ENCODE data around the gene MAD2L2. TPM values are rescaled to one million over a fixed set of nuclear protein-coding genes. Genes with fewer than 3 reads are reported as not detected.

MAD2L2 gene
- total and polyA plus RNA-seq, 4 experiments from 2014 or later: 20.7 to 55.1 (median 37.1) TPM

DNA sequence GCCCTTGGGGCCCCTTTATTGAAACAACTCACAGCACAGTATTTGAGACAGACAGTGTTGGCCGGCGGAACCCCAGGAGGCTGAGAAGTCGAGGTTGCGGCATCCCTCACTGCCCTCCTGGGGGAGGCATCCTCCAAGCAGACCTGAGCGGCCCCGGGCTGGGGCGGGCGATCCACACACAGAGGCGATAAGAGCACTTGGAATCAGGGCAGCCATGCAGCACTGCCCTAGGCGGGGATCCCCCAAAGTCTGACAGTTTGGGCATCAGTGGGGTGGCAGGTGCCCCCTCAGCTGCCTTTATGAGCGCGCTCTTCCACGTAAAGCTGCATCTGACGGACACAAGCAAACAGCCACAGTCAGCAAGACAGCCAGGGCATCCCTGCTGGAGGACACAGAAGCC, 6.5 kb downstream of the MAD2L2 start:
- no peak for DNase-seq
- H3K27me3 ChIP-seq (ENCODE audit: insufficient read depth, low read length): no peaks in the 10 kb centered on the region
- POLR2A ChIA-PET (ENCODE audit: partially characterized antibody): no interaction called here

DNA sequence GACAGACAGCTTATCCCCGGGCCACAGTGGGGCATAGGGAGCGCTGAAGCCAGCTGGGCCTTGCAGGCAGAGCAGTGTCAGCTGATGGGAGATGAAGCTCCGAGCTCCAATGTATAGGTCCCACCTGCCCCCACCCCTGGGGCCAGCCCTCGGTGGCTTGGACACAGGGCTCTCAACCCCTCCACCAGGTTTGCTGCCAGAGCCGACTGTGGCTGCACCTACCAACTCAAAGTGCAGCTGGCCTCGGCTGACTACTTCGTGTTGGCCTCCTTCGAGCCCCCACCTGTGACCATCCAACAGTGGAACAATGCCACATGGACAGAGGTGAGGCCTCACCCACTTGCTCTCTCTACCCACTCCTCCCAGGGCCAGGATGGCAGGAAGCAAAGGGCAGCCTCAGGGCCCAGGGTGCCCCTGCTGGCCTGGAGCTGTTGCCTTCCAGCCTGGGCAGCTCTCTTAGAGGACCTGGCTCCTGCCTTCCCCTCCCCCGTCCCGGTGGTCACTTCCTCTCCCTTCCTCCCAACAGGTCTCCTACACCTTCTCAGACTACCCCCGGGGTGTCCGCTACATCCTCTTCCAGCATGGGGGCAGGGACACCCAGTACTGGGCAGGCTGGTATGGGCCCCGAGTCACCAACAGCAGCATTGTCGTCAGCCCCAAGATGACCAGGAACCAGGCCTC, 7.7 kb downstream of the MAD2L2 start:
- Histone ChIP-seq H3K4me1 (ENCODE audit: insufficient read depth, low read length) (peaks cover under 1% of the 10 kb centered on the region), H3K9me3 (ENCODE audit: control insufficient read depth in 1 of 2, low read length in 2 of 2) (no peaks in the 10 kb centered on the region), H3K27ac (ENCODE audit: low read depth, low read length) (no peak overlapping the region), H3K36me3 (ENCODE audit: insufficient read depth, low read length) (peaks cover 20% of the 10 kb centered on the region), H3K4me3 (ENCODE audit: low read length in 2 of 2) (no peak overlapping the region), H3K27me3 (ENCODE audit: insufficient read depth, low read length) (no peaks in the 10 kb centered on the region)
- Mint-ChIP-seq H3K4me3 (no peak overlapping the region), H3K36me3 (peaks cover 0 to 27% of the 10 kb centered on the region in 2 donors), H3K27me3 (no peaks in the 10 kb centered on the region), H3K4me1 (peaks cover 0 to 2% (median 0%) of the 10 kb centered on the region in 4 donors), H3K9me3 (no peaks in the 10 kb centered on the region), H3K27ac (peak overlapping the region in 1 of 7 donors; percentile 30)
- intact Hi-C loops (cut with micrococcal nuclease): no loop called here
- POLR2A ChIA-PET (ENCODE audit: partially characterized antibody): interaction anchor here (0.8 to 1.1 kb wide), 4 partner anchors 9 to 99 kb away, joined by 3 read pairs; no protein-coding TSS in a partner anchor
- CTCF ChIA-PET (ENCODE audit: partially characterized antibody): interaction anchor here (1.2 to 4.5 kb wide), 2 partner anchors 9 to 23 kb away, joined by 5 to 24 read pairs; partner anchors contain the start of gene FBXO6
- no peak for DNase-seq

More for the DNA sequence above, 6.5 kb downstream of the MAD2L2 start:
- no peaks in the 10 kb centered on the region for H3K27me3 Mint-ChIP-seq
- CTCF ChIA-PET (ENCODE audit: partially characterized antibody): interaction anchor here (4.5 kb wide), 1 partner anchor 10 kb away, joined by 24 read pairs; the partner anchor contains the start of gene FBXO6
- peak overlapping the region in 1 of 7 donors; percentile 18 for H3K27ac Mint-ChIP-seq
- H3K4me1 ChIP-seq (ENCODE audit: insufficient read depth, low read length): peaks cover 5% of the 10 kb centered on the region
- no peak overlapping the region for H3K4me3 ChIP-seq (ENCODE audit: low read length in 2 of 2)
- no peak overlapping the region for H3K4me3 Mint-ChIP-seq
- peaks cover 5 to 10% (median 9%) of the 10 kb centered on the region in 4 donors for H3K4me1 Mint-ChIP-seq
- H3K9me3 Mint-ChIP-seq: no peaks in the 10 kb centered on the region
- no peak overlapping the region for H3K27ac ChIP-seq (ENCODE audit: low read depth, low read length)
- peaks cover 0 to 25% of the 10 kb centered on the region in 2 donors for H3K36me3 Mint-ChIP-seq
- intact Hi-C loops (cut with micrococcal nuclease): no loop called here
- H3K9me3 ChIP-seq (ENCODE audit: control insufficient read depth in 1 of 2, low read length in 2 of 2): no peaks in the 10 kb centered on the region
- H3K36me3 ChIP-seq (ENCODE audit: insufficient read depth, low read length): peaks cover 20% of the 10 kb centered on the region

DNA sequence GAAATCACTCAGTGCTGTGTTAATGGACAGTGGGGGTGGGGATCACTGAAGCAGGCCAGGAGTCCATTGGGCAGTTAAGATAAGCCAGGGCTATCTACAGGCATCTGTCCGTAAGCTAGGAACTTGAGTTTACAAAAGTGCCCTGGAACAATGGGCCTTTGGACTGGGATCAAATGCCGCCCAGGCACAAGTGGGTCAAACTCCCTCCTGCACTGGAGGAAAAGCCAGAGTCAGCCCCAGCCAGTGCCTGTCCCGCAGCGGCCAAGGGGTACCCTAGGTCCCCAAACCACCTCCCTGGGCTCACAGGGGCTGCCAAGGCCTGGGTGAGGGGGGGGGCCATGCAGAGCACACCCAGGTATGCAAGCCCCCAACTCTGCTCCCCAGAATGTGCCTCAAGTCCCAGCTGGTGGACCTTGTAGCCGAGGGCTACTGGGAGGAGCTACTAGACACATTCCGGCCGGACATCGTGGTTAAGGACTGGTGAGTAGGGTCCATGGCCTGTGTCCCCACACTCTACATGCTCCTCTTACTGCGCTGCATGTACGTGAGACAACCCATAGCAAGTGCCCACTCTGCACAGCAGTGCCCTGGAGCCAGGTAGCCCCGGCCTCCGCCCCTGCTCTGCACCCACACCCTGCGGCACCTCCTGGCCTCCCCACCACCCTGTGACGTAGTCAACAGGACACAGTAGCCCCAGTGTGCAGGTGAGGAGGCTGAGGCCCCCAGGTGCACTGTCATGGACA, 9.2 kb downstream of the MAD2L2 start:
- intact Hi-C loops (cut with micrococcal nuclease): no loop called here
- POLR2A ChIA-PET (ENCODE audit: partially characterized antibody): no interaction called here

GRCh38 chr1:11671205-11671543, 9.8 kb downstream of the MAD2L2 start:
- no peak for DNase-seq
- peaks cover 0 to 2% (median 0%) of the 10 kb centered on the region in 4 donors for H3K4me1 Mint-ChIP-seq
- POLR2A ChIA-PET (ENCODE audit: partially characterized antibody): no interaction called here
- intact Hi-C loops (cut with micrococcal nuclease): no loop called here
- Histone ChIP-seq H3K4me3 (ENCODE audit: low read length in 2 of 2) (no peak overlapping the region), H3K27ac (ENCODE audit: low read depth, low read length) (no peak overlapping the region), H3K9me3 (ENCODE audit: control insufficient read depth in 1 of 2, low read length in 2 of 2) (no peaks in the 10 kb centered on the region), H3K4me1 (ENCODE audit: insufficient read depth, low read length) (no peaks in the 10 kb centered on the region), H3K36me3 (ENCODE audit: insufficient read depth, low read length) (peaks cover 16% of the 10 kb centered on the region), H3K27me3 (ENCODE audit: insufficient read depth, low read length) (no peaks in the 10 kb centered on the region)
- H3K9me3 Mint-ChIP-seq: no peaks in the 10 kb centered on the region
- H3K27ac Mint-ChIP-seq: no peak overlapping the region
- CTCF ChIA-PET (ENCODE audit: partially characterized antibody): no interaction called here
- no peak overlapping the region for H3K4me3 Mint-ChIP-seq
- no peaks in the 10 kb centered on the region for H3K27me3 Mint-ChIP-seq
- H3K36me3 Mint-ChIP-seq: peaks cover 0 to 27% of the 10 kb centered on the region in 2 donors

More for the DNA sequence above, 9.2 kb downstream of the MAD2L2 start:
- no peak overlapping the region for H3K27ac ChIP-seq (ENCODE audit: low read depth, low read length)
- no peaks in the 10 kb centered on the region for H3K9me3 ChIP-seq (ENCODE audit: control insufficient read depth in 1 of 2, low read length in 2 of 2)
- DNase-seq: no peak
- H3K27me3 Mint-ChIP-seq: no peaks in the 10 kb centered on the region
- H3K4me3 ChIP-seq (ENCODE audit: low read length in 2 of 2): no peak overlapping the region
- H3K4me3 Mint-ChIP-seq: no peak overlapping the region
- no peak overlapping the region for H3K27ac Mint-ChIP-seq
- H3K9me3 Mint-ChIP-seq: no peaks in the 10 kb centered on the region
- peaks cover 0 to 2% (median 0%) of the 10 kb centered on the region in 4 donors for H3K4me1 Mint-ChIP-seq
- H3K4me1 ChIP-seq (ENCODE audit: insufficient read depth, low read length): no peaks in the 10 kb centered on the region
- no peaks in the 10 kb centered on the region for H3K27me3 ChIP-seq (ENCODE audit: insufficient read depth, low read length)
- peaks cover 16% of the 10 kb centered on the region for H3K36me3 ChIP-seq (ENCODE audit: insufficient read depth, low read length)
- CTCF ChIA-PET (ENCODE audit: partially characterized antibody): interaction anchor here (4.5 kb wide), 1 partner anchor 7 kb away, joined by 24 read pairs; the partner anchor contains the start of gene FBXO6
- peaks cover 0 to 27% of the 10 kb centered on the region in 2 donors for H3K36me3 Mint-ChIP-seq

DNA sequence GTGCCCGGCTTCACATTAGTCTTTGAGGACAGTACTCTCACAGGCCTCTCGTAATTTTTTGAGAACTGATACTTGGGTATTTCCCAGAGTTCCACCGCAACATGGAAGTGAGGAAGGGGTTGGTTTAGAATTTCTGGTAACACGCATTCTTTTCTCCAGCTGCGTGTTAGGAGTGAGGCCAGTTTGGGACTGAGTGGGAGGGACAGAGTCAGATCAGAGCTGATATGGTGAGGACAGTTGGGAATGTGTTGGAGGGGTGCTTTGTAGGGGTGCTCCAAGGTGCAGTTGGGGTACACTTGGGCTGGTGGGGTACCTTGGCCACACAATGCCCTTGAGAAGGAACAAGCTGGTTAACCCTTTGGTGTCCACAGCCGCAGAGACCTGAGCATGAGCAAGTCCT, 10.2 kb downstream of the MAD2L2 start:
- H3K36me3 ChIP-seq (ENCODE audit: insufficient read depth, low read length): peaks cover 13% of the 10 kb centered on the region
- ChIA-PET POLR2A (ENCODE audit: partially characterized antibody) (no interaction called here), CTCF (ENCODE audit: partially characterized antibody) (no interaction called here)
- H3K36me3 Mint-ChIP-seq: peaks cover 0 to 26% of the 10 kb centered on the region in 2 donors
- H3K27ac Mint-ChIP-seq: no peak overlapping the region
- H3K4me1 Mint-ChIP-seq: peaks cover 0 to 2% (median 0%) of the 10 kb centered on the region in 4 donors
- H3K27me3 ChIP-seq (ENCODE audit: insufficient read depth, low read length): no peaks in the 10 kb centered on the region
- intact Hi-C loops (cut with micrococcal nuclease): no loop called here
- H3K27me3 Mint-ChIP-seq: no peaks in the 10 kb centered on the region
- H3K9me3 ChIP-seq (ENCODE audit: control insufficient read depth in 1 of 2, low read length in 2 of 2): no peaks in the 10 kb centered on the region
- H3K4me3 ChIP-seq (ENCODE audit: low read length in 2 of 2): no peak overlapping the region
- H3K4me1 ChIP-seq (ENCODE audit: insufficient read depth, low read length): no peaks in the 10 kb centered on the region
- H3K27ac ChIP-seq (ENCODE audit: low read depth, low read length): no peak overlapping the region
- no peaks in the 10 kb centered on the region for H3K9me3 Mint-ChIP-seq
- H3K4me3 Mint-ChIP-seq: no peak overlapping the region
- DNase-seq: no peak

- Mint-ChIP-seq H3K36me3 (peaks cover 0 to 10% of the 10 kb centered on the region in 2 donors), H3K27me3 (no peaks in the 10 kb centered on the region), H3K9me3 (no peaks in the 10 kb centered on the region), H3K27ac (no peak overlapping the region), H3K4me1 (peaks cover 0 to 2% (median 0%) of the 10 kb centered on the region in 4 donors), H3K4me3 (peak overlapping the region in 1 of 8 donors; percentile 52)
- Histone ChIP-seq H3K27ac (ENCODE audit: low read depth, low read length) (no peak overlapping the region), H3K27me3 (ENCODE audit: insufficient read depth, low read length) (no peaks in the 10 kb centered on the region), H3K4me3 (ENCODE audit: low read length in 2 of 2) (no peak overlapping the region), H3K4me1 (ENCODE audit: insufficient read depth, low read length) (peaks cover 4% of the 10 kb centered on the region), H3K36me3 (ENCODE audit: insufficient read depth, low read length) (peaks cover 7% of the 10 kb centered on the region), H3K9me3 (ENCODE audit: control insufficient read depth in 1 of 2, low read length in 2 of 2) (no peaks in the 10 kb centered on the region)
- no peak for DNase-seq
- POLR2A ChIA-PET (ENCODE audit: partially characterized antibody): no interaction called here
- intact Hi-C loops (cut with micrococcal nuclease): no loop called here
- CTCF ChIA-PET (ENCODE audit: partially characterized antibody): interaction anchor here (1.3 kb wide), 1 partner anchor 13 kb away, joined by 4 read pairs; no protein-coding TSS in a partner anchor
These were observed 12.4 kb downstream of the MAD2L2 start for GRCh38 chr1:11668516-11668915.
